K562 (cell line): ENCODE results near the gene HTRA3. TPM values are rescaled to one million over a fixed set of nuclear protein-coding genes. Genes with fewer than 3 reads are reported as not detected.

Source experiments
- BCOR ChIP-seq: fragments of 450-650 bp; IDR thresholded peaks from 2 replicates; pipeline ENCODE4 v1.6.1; 2016
- CBX3 ChIP-seq, 2 experiments: IDR thresholded peaks; 1 replicate in 1 of 2; 2 replicates in 1 of 2; pipeline ENCODE4 v1.6.1; 2012; ENCODE audit warnings: inconsistent platforms in 2 of 2, low read length in 2 of 2, borderline replicate concordance in 1 of 2, control low read depth in 1 of 2
- CREB3 ChIP-seq: fragments of 450-650 bp; conservative IDR thresholded peaks from 2 replicates; pipeline ENCODE4 v1.6.1; 2016; ENCODE audit warnings: missing genetic modification characterization, low read depth, mild to moderate bottlenecking, missing compliant biosample characterization, moderate library complexity
- CUX1 ChIP-seq: fragments of 200-800 bp; sonication (Bioruptor generic); IDR thresholded peaks from 2 replicates; pipeline ENCODE4 v1.6.1; 2016; ENCODE audit warnings: missing genetic modification characterization, missing compliant biosample characterization
- DDX20 ChIP-seq: fragments of 450-650 bp; IDR thresholded peaks from 2 replicates; pipeline ENCODE4 v1.6.1; 2016; ENCODE audit warnings: missing genetic modification characterization, low read depth, mild to moderate bottlenecking, missing compliant biosample characterization, moderate library complexity
- ELF4 ChIP-seq: fragments of 450-650 bp; formaldehyde crosslinking; IDR thresholded peaks from 2 replicates; pipeline ENCODE4 v1.4.0; 2022; ENCODE audit warnings: missing genetic modification characterization
- FOXK1 ChIP-seq: sonication (generic); formaldehyde crosslinking; IDR thresholded peaks from 2 replicates; pipeline ENCODE4 v1.8.0; 2022; ENCODE audit warnings: missing genetic modification reagents, mild to moderate bottlenecking, borderline replicate concordance
- FOXM1 ChIP-seq, 2 experiments: fragments of 450-650 bp in 1 of 2; sonication (generic) in 1 of 2; formaldehyde crosslinking in 1 of 2; IDR thresholded peaks; 2 replicates each; pipeline versions ENCODE4 v1.6.1 to v1.9.0; 2017 to 2022; ENCODE audit warnings: low read depth in 2 of 2, mild to moderate bottlenecking in 2 of 2, missing genetic modification reagents in 1 of 2, moderate library complexity in 1 of 2
- HOXB6 ChIP-seq: fragments of 250-450 bp; sonication (Bioruptor Pico); IDR thresholded peaks from 2 replicates; pipeline ENCODE4 v1.5.1; 2022; ENCODE audit warnings: mild to moderate bottlenecking, borderline replicate concordance
- MCM2 ChIP-seq: fragments of 450-650 bp; IDR thresholded peaks from 2 replicates; pipeline ENCODE4 v1.6.1; 2017; ENCODE audit warnings: low read depth, mild to moderate bottlenecking
- MCM3 ChIP-seq: fragments of 450-650 bp; IDR thresholded peaks from 2 replicates; pipeline ENCODE4 v1.6.1; 2016
- NFXL1 ChIP-seq: fragments of 450-650 bp; formaldehyde crosslinking; IDR thresholded peaks from 2 replicates; pipeline ENCODE4 v1.4.0; 2021; ENCODE audit warnings: mild to moderate bottlenecking
- PTRF ChIP-seq: fragments of 450-650 bp; IDR thresholded peaks from 2 replicates; pipeline ENCODE4 v1.6.1; 2016; ENCODE audit warnings: mild to moderate bottlenecking, missing genetic modification characterization, missing compliant biosample characterization
- PURB ChIP-seq: sonication (generic); formaldehyde crosslinking; IDR thresholded peaks from 2 replicates; pipeline ENCODE4 v1.9.0; 2021; ENCODE audit warnings: low read depth, mild to moderate bottlenecking, missing genetic modification reagents
- SMARCB1 ChIP-seq: IDR thresholded peaks from 2 replicates; pipeline ENCODE4 v1.6.1; 2011; ENCODE audit warnings: improper control_type of control experiment, low read depth; ENCODE audit not compliant: insufficient read length
- STAT5B ChIP-seq: fragments of 250-450 bp; sonication (Bioruptor Pico); IDR thresholded peaks from 2 replicates; pipeline ENCODE4 v1.8.0; 2021; ENCODE audit warnings: mild to moderate bottlenecking, inconsistent platforms
- TCF7 ChIP-seq: sonication (generic); IDR thresholded peaks from 2 replicates; pipeline ENCODE4 v1.6.1; 2016; ENCODE audit warnings: antibody characterized with exemption, borderline replicate concordance
- TCFL5 ChIP-seq: fragments of 250-450 bp; sonication (Bioruptor Pico); conservative IDR thresholded peaks from 2 replicates; pipeline ENCODE4 v1.6.1; 2021; ENCODE audit warnings: mild to moderate bottlenecking, moderate library complexity, matching md5 sums
- ZBTB7A ChIP-seq: IDR thresholded peaks from 2 replicates; pipeline ENCODE4 v1.6.1; 2011; ENCODE audit warnings: low read depth, mild to moderate bottlenecking, low read length, moderate library complexity, borderline replicate concordance; ENCODE audit not compliant: control insufficient read depth
- ZFX ChIP-seq: sonication (generic); formaldehyde crosslinking; IDR thresholded peaks from 2 replicates; pipeline ENCODE4 v1.8.0; 2022; ENCODE audit warnings: mild to moderate bottlenecking, missing genetic modification reagents, moderate library complexity
- ZKSCAN1 ChIP-seq: fragments of 150-350 bp; IDR thresholded peaks from 2 replicates; pipeline ENCODE4 v1.6.1; 2016; ENCODE audit warnings: low read depth, low read length
- polyA plus RNA-seq, 8 experiments: library from polyadenylated mRNA; depleted of rRNA in 4 of 8; stranded (reverse) in 5 of 8; unstranded in 3 of 8; fragments of >200 nt; fragmentation: Nextera tagmentation in 2 of 8; fragmentation: Illumina TruSeq in 1 of 8; extraction: Ambion mirVana in 2 of 8; extraction: Trizol in 1 of 8; gene quantifications; 2 replicates each; pipeline versions ENCODE4 v1.2.1 to v1.2.3, GENCODE V29; 2011 to 2014; ENCODE audit warnings: inconsistent platforms in 1 of 8, missing spikeins in 1 of 8
- total RNA-seq, 7 experiments: library from RNA; depleted of rRNA in 6 of 7; stranded (reverse); fragments of >200 nt in 6 of 7; fragmentation: Illumina TruSeq in 2 of 7; extraction: Trizol in 2 of 7; gene quantifications; 2 replicates each; pipeline versions ENCODE4 v1.2.1 to v1.2.3, GENCODE V29; 2011 to 2021; ENCODE audit warnings: low replicate concordance in 1 of 7
- TF ChIP-seq, protein P1 (sequence below), 2 experiments: fragments of 250-450 bp in 1 of 2; fragments of 450-650 bp in 1 of 2; sonication (Bioruptor Pico) in 1 of 2; IDR thresholded peaks; 2 replicates each; pipeline versions ENCODE4 v1.6.1 to v1.8.0; 2016 to 2021; ENCODE audit warnings: mild to moderate bottlenecking in 2 of 2, moderate library complexity in 2 of 2, missing compliant biosample characterization in 1 of 2, missing genetic modification characterization in 1 of 2

HTRA3 gene
- total and polyA plus RNA-seq, 9 of the 15 experiments (the other 6 are each of a cell fraction or from before 2014, with no cell fraction given) = 0.04 TPM; not detected in 8

DNA sequence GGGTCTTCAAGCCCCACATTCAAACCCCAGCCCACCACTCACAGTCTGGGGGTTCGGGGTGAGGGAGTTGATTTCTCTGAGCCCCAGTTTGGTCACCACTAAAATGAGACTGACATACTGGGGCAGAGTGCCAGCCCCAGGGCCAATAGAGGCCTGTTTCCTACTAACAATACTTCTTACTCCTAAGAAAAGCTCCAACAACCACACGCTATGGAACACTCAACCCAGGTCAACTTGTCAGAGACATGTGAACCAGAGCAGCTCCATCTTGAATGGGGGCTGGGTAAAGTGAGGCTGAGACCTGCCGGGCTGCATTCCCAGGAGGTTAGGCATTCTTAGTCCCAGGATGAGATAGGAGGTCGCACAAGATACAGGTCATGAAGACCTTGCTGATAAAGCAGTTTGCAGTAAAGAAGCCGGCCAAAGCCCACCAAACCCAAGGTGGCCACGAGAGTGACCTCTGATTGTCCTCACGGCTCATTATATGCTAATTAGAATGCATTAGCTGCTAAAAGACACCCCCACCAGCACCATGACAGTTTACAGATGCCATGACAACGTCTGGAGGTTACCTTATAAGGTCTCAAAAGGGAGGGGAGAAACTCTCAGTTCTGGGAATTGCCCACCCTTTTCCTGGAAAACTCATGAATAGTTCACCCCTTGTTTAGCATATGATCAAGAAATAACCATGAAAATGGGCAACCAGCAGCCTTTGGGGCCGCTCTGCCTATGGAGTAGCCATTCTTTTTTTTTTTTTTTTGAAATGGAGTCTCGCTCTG is 26.6 kb upstream of the HTRA3 start (continued):
- TF ChIP-seq ZBTB7A = no peak
- TF ChIP-seq FOXK1 (CRISPR knock-in tag) = no peak
- TF ChIP-seq CBX3 (IDR thresholded peaks at IDR 0.05; ENCODE audit: borderline replicate concordance in 1 of 2, low read length in 2 of 2) = no peak
- no peak for TF ChIP-seq ZKSCAN1
- TF ChIP-seq MCM3 = no peak
- TF ChIP-seq TCFL5 = no peak
- peak; percentile 88 for TF ChIP-seq DDX20 (tag)
- peak; percentile 77 for TF ChIP-seq CUX1 (CRISPR knock-in tag)
- TF ChIP-seq, protein P1, sequence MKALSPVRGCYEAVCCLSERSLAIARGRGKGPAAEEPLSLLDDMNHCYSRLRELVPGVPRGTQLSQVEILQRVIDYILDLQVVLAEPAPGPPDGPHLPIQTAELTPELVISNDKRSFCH (CRISPR knock-in tag; IDR thresholded peaks at IDR 0.05) = peak; percentile 89; the same call in 1 of the 2 replicates
- TF ChIP-seq, protein P1 (tag; IDR thresholded peaks at IDR 0.05) = peak; percentile 92
- TF ChIP-seq HOXB6 = no peak
- TF ChIP-seq PTRF (tag) = peak; percentile 95
- TF ChIP-seq BCOR = no peak
- no peak for TF ChIP-seq PURB (CRISPR knock-in tag)
- TF ChIP-seq ZFX (CRISPR knock-in tag) = no peak; the same call in 1 of the 2 replicates
- TF ChIP-seq CREB3 (tag) = peak; percentile 91
- no peak for TF ChIP-seq TCF7
- peak; percentile 87 for TF ChIP-seq NFXL1 (CRISPR knock-in tag)
- TF ChIP-seq ELF4 (CRISPR knock-in tag) = no peak
- no peak for TF ChIP-seq SMARCB1
- TF ChIP-seq FOXM1 (IDR thresholded peaks at IDR 0.05; ENCODE audit: low read depth) = no peak
- TF ChIP-seq FOXM1 (CRISPR knock-in tag; IDR thresholded peaks at IDR 0.05; ENCODE audit: low read depth) = no peak
- peak; percentile 69 for TF ChIP-seq STAT5B (CRISPR knock-in tag)
- TF ChIP-seq MCM2 = no peak
